Adrenal gland (tissue), 19 donors: ENCODE data around the gene RIMKLA. TPM values are rescaled to one million over a fixed set of nuclear protein-coding genes. Genes with fewer than 3 reads are reported as not detected.

Experiments used
- DNase-seq, 7 donors: peaks; one replicate each; pipeline ENCODE4 v3.0.0-alpha.2; 2019 to 2020
- H3K27ac ChIP-seq, 5 donors: fragments of 200-600 bp; sonication (generic) in 4 of 5; 1 replicate in 3 of 5; 2 replicates in 2 of 5; pipeline versions ENCODE4 v1.5.1 to v1.8.0; 2016 to 2020; ENCODE audit warnings: mild to moderate bottlenecking in 1 of 5
- H3K27me3 ChIP-seq: fragments of 200-600 bp; 2 replicates; pipeline ENCODE4 v1.8.0; 2021
- H3K36me3 ChIP-seq, 2 donors: fragments of 200-600 bp; replicated peaks in 1 of 2; 1 replicate in 1 of 2; 2 replicates in 1 of 2; pipeline versions ENCODE4 v1.5.1 to v1.8.0; 2018 to 2022
- H3K4me1 ChIP-seq, 2 donors: fragments of 200-600 bp; replicated peaks in 1 of 2; 1 replicate in 1 of 2; 2 replicates in 1 of 2; pipeline versions ENCODE4 v1.5.1 to v1.8.0; 2018 to 2021
- H3K4me3 ChIP-seq, 4 donors: fragments of 200-600 bp; sonication (generic) in 3 of 4; one replicate each; pipeline ENCODE4 v1.5.1; 2016 to 2018
- H3K9me3 ChIP-seq, 3 donors: fragments of 200-600 bp; sonication (generic) in 1 of 3; replicated peaks in 1 of 3; 1 replicate in 2 of 3; 2 replicates in 1 of 3; pipeline versions ENCODE4 v1.5.1 to v1.8.0; 2016 to 2021
- POLR2A ChIP-seq, 2 donors: fragments of 450-650 bp; IDR thresholded peaks; one replicate each; pipeline ENCODE4 v1.6.1; 2017; ENCODE audit warnings: antibody characterized with exemption in 2 of 2, mild to moderate bottlenecking in 2 of 2, moderate library complexity in 1 of 2
- WGBS, 4 donors: extraction: QIAGEN DNeasy Blood & Tissue Kit in 2 of 4; methylation state at CpG; one replicate each; pipeline versions ENCODE4 v1.1.5 to v1.1.7; 2013 to 2017; 5-methylcytosine and 5-hydroxymethylcytosine counted together
- intact Hi-C, 2 donors: fragments of 100-400 bp; cut with DNase I; formaldehyde crosslinking; loops; one replicate each; pipeline versions ENCODE4 v1.14.1 to v1.15.0; 2022 to 2023
- long read RNA-seq, 10 donors: library from polyadenylated mRNA in 3 of 10; unstranded in 2 of 10; stranded (forward) in 1 of 10; transcript quantifications; one replicate each; pipeline ENCODE4 v2.0.0 and lab custom pipeline, GENCODE V29; 2021 to 2026
- polyA plus RNA-seq, 3 donors: library from polyadenylated mRNA; stranded (reverse); fragments of 200-250 nt in 2 of 3; fragments of 350-450 nt in 1 of 3; fragmentation: Illumina TruSeq in 1 of 3; extraction: RNeasy Lipid Tissue Mini Kit (QIAGEN cat#74804) in 1 of 3; gene quantifications; one replicate each; pipeline ENCODE4 v1.2.3, GENCODE V29; 2013 to 2014
- total RNA-seq, 9 donors: library from RNA; depleted of rRNA in 4 of 9; stranded (reverse); fragments of >200 nt in 4 of 9; fragments of 120-200 nt in 1 of 9; fragmentation: NEBNext Ultra II Directional in 1 of 9; extraction: Animal tissue kit (Norgen Biotek cat#: 25700) in 1 of 9; gene quantifications; one replicate each; pipeline versions ENCODE4 v1.1.0 to v1.2.4, GENCODE V29; 2013 to 2023
- TF ChIP-seq, protein P1 (sequence below), 6 experiments: fragments of 450-650 bp in 4 of 6; fragments of 200-600 bp in 2 of 6; sonication (generic) in 1 of 6; IDR thresholded peaks; 1 replicate in 5 of 6; 2 replicates in 1 of 6; pipeline versions ENCODE4 v1.5.1 to v1.8.0; 2016 to 2021; ENCODE audit warnings: antibody characterized with exemption in 6 of 6, mild to moderate bottlenecking in 2 of 6, moderate library complexity in 1 of 6
- donor health status: healthy with polysubstance abuse.
- donor health status: Bipolar disorder and iron deficiency.
- donor health status: DM: yes; HTN: yes; CAD: no.
- donor health status: DM: no; HTN: no; CAD: no.
- donor health status: DM: no; HTN: no; CAD: no.
- donor health status: DM: yes; HTN: yes; CAD: no.

The RIMKLA gene, protein sequence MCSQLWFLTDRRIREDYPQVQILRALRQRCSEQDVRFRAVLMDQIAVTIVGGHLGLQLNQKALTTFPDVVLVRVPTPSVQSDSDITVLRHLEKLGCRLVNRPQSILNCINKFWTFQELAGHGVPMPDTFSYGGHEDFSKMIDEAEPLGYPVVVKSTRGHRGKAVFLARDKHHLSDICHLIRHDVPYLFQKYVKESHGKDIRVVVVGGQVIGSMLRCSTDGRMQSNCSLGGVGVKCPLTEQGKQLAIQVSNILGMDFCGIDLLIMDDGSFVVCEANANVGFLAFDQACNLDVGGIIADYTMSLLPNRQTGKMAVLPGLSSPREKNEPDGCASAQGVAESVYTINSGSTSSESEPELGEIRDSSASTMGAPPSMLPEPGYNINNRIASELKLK
- total RNA-seq (1 to 10 TPM in 2 of 9 donors, under 1 TPM in 7; 0.09 to 4.0 (median 0.43) TPM), polyA plus RNA-seq (under 1 TPM; 0.07 to 0.35 (median 0.16) TPM)
- long read RNA-seq, donor 1, full-length matches to known transcripts: 1 of 1 reads
- long read RNA-seq, donor 1, partial matches to known transcripts: 0 of 1 reads
- long read RNA-seq, donor 1, other reads (novel, unspliced or antisense): 0 of 1 reads
- long read RNA-seq, donor 2: 0 reads
- long read RNA-seq, donor 3: 0 reads
- long read RNA-seq, donor 4: 0 reads
- long read RNA-seq, donor 5, full-length matches to known transcripts: 2 of 2 reads
- long read RNA-seq, donor 5, partial matches to known transcripts: 0 of 2 reads
- long read RNA-seq, donor 5, other reads (novel, unspliced or antisense): 0 of 2 reads
- long read RNA-seq, donor 6: 0 reads
- long read RNA-seq, donor 7: 0 reads
- long read RNA-seq, donor 8, full-length matches to known transcripts: 1 of 1 reads
- long read RNA-seq, donor 8, partial matches to known transcripts: 0 of 1 reads
- long read RNA-seq, donor 8, other reads (novel, unspliced or antisense): 0 of 1 reads
- long read RNA-seq, donor 9: 0 reads
- long read RNA-seq, donor 10: 0 reads

DNA sequence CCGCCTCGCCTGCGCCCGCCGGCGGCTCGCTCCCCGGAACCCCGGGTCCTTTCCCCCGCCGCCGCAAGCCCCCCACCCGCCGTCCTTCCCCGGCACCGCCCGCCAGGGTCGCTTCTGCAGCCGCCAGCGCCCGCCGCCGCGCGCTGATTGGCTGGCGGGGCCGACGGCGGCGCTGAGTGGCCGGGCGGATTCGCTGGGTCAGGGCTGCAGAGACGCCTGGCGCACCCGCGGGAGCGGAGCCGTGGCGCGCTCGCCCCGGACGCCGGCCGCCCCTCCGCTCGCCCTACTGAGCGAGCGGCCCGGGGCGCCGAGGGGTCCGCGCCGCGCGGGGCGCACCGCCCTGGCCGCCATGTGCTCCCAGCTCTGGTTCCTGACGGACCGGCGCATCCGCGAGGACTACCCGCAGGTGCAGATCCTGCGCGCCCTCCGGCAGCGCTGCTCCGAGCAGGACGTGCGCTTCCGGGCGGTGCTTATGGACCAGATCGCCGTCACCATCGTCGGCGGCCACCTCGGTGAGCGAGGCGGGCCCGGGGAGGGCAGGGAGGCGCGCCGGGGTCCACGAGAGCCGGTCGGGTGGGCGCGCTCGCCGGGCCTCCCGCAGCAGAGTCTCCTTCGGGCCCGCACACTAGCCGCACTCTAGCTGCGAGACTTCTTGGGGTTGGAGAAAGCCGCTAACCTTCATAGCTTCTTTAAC is at the start of gene RIMKLA:
RIMKLA (plus strand) TSS at position 207 of the 694 bp plus-strand sequence; CDS start at position 350, 143 bp downstream.
- DNase-seq: peak; percentile 21 to 61 (median 42)
- 1% methylated on average over 28 to 101 of the region's 101 CpGs; no CpG with 5 or more reads in 1 of the 4 donors for WGBS, 4 donors
- intact Hi-C loops: no loop called here

GRCh38 chr1:42332877-42333276 is 47.7 kb upstream of the RIMKLA start:
- TF ChIP-seq, protein P1, sequence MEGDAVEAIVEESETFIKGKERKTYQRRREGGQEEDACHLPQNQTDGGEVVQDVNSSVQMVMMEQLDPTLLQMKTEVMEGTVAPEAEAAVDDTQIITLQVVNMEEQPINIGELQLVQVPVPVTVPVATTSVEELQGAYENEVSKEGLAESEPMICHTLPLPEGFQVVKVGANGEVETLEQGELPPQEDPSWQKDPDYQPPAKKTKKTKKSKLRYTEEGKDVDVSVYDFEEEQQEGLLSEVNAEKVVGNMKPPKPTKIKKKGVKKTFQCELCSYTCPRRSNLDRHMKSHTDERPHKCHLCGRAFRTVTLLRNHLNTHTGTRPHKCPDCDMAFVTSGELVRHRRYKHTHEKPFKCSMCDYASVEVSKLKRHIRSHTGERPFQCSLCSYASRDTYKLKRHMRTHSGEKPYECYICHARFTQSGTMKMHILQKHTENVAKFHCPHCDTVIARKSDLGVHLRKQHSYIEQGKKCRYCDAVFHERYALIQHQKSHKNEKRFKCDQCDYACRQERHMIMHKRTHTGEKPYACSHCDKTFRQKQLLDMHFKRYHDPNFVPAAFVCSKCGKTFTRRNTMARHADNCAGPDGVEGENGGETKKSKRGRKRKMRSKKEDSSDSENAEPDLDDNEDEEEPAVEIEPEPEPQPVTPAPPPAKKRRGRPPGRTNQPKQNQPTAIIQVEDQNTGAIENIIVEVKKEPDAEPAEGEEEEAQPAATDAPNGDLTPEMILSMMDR (IDR thresholded peaks at IDR 0.05): no peak
- TF ChIP-seq POLR2A (IDR thresholded peaks at IDR 0.05): no peak
- H3K27me3 ChIP-seq: no peaks in the 10 kb centered on the region
- 52 to 66% (median 55%) methylated on average over 6 of the region's 6 CpGs for WGBS, 4 donors
- no peak overlapping the region for H3K27ac ChIP-seq
- peaks cover 18 to 31% of the 10 kb centered on the region in 2 donors for H3K4me1 ChIP-seq
- no peak for DNase-seq
- no peak overlapping the region for H3K4me3 ChIP-seq
- no peaks in the 10 kb centered on the region for H3K36me3 ChIP-seq
- intact Hi-C loops: loop anchor here (5.0 to 10.0 kb wide), 3 partner anchors 68 to 158 kb away; no protein-coding TSS in a partner anchor
- no peaks in the 10 kb centered on the region for H3K9me3 ChIP-seq

More for the DNA sequence above, at the start of gene RIMKLA:
- peaks cover 5 to 12% of the 10 kb centered on the region in 2 donors for H3K4me1 ChIP-seq
- H3K27ac ChIP-seq: no peak within 1 kb of the TSS
- peak within 1 kb of the TSS in 3 of 4 donors; percentile 23 to 71 (median 25) for H3K4me3 ChIP-seq
- H3K9me3 ChIP-seq: no peaks in the 10 kb centered on the region
- H3K27me3 ChIP-seq: peaks cover 26% of the 10 kb centered on the region
- H3K36me3 ChIP-seq: no peaks in the 10 kb centered on the region
- TF ChIP-seq, protein P1 (IDR thresholded peaks at IDR 0.05): no peak
- TF ChIP-seq POLR2A (IDR thresholded peaks at IDR 0.05): no peak

- intact Hi-C loops: loop anchor here (5.0 to 10.0 kb wide), 3 partner anchors 69 to 159 kb away; no protein-coding TSS in a partner anchor
- TF ChIP-seq, protein P1 (IDR thresholded peaks at IDR 0.05): peak in 1 of 6 experiments; percentile 11
- no peak for TF ChIP-seq POLR2A (IDR thresholded peaks at IDR 0.05)
These were observed 46.8 kb upstream of the RIMKLA start for GRCh38 chr1:42333662-42334239.

More at GRCh38 chr1:42333662-42334239, 46.8 kb upstream of the RIMKLA start:
- DNase-seq: no peak
- no peaks in the 10 kb centered on the region for H3K27me3 ChIP-seq
- H3K27ac ChIP-seq: peak overlapping the region in 4 of 5 donors; percentile 85 to 97 (median 90)
- no peaks in the 10 kb centered on the region for H3K9me3 ChIP-seq
- peaks cover 18 to 31% of the 10 kb centered on the region in 2 donors for H3K4me1 ChIP-seq
- peak overlapping the region in 2 of 4 donors; percentile 97 to 98 for H3K4me3 ChIP-seq
- 2 to 5% (median 3%) methylated on average over 6 of the region's 6 CpGs for WGBS, 4 donors
- no peaks in the 10 kb centered on the region for H3K36me3 ChIP-seq
